SK-N-SH (cell line): Measurements from ENCODE around the gene SF3A2. TPM values are rescaled to one million over a fixed set of nuclear protein-coding genes. Genes with fewer than 3 reads are reported as not detected.

Source experiments
- CTCF ChIA-PET: fragments of 300-600, 350-600 bp; formaldehyde crosslinking; extraction: SDS; loops from one replicate; lab custom pipeline; 2021; lab: Yijun Ruan, JAX
- POLR2A ChIA-PET: fragments of 350-600 bp; sonication (Branson Sonifier 250); formaldehyde crosslinking; extraction: SDS; loops from one replicate; lab custom pipeline; 2020; ENCODE audit warnings: antibody characterized with exemption, inconsistent platforms; lab: Yijun Ruan, JAX
- DNase-seq: peaks from one replicate; pipeline ENCODE4 v3.0.0; 2012
- H2AFZ ChIP-seq: fragments of 200-600 bp; sonication (generic); 2 replicates; pipeline ENCODE4 v1.8.1; 2016; ENCODE audit warnings: antibody characterized with exemption, mild to moderate bottlenecking, low read depth
- H3F3A ChIP-seq: fragments of 200-600 bp; sonication (generic); replicated peaks from 2 replicates; pipeline ENCODE3; 2016; ENCODE audit warnings: antibody characterized with exemption, mild to moderate bottlenecking; ENCODE audit not compliant: insufficient read depth
- H3K27ac ChIP-seq, 2 experiments: fragments of 200-500 bp in 1 of 2; fragments of 200-600 bp in 1 of 2; sonication (Bioruptor generic) in 1 of 2; sonication (generic), shearing (Covaris generic) in 1 of 2; 2 replicates each; pipeline versions ENCODE4 v1.5.1 to v1.6.1; 2014 to 2016; ENCODE audit warnings: low read depth in 2 of 2, inconsistent platforms in 1 of 2, low read length in 1 of 2, mild to moderate bottlenecking in 1 of 2, mixed read lengths in 1 of 2
- H3K27me3 ChIP-seq: fragments of 200-600 bp; sonication (generic), shearing (Covaris generic); 2 replicates; pipeline ENCODE4 v1.6.1; 2016; ENCODE audit warnings: mixed run types; ENCODE audit not compliant: insufficient read depth
- H3K36me3 ChIP-seq, 2 experiments: fragments of 200-500 bp in 1 of 2; fragments of 200-600 bp in 1 of 2; sonication (Bioruptor generic) in 1 of 2; sonication (generic) in 1 of 2; replicated peaks in 1 of 2; 2 replicates each; pipeline versions ENCODE3 to v1.5.1; 2014 to 2016; ENCODE audit warnings: low read length in 1 of 2, mild to moderate bottlenecking in 1 of 2; ENCODE audit not compliant: insufficient read depth in 2 of 2, control insufficient read depth in 1 of 2
- H3K4me1 ChIP-seq, 2 experiments: fragments of 200-500 bp in 1 of 2; fragments of 200-600 bp in 1 of 2; sonication (Bioruptor generic) in 1 of 2; sonication (generic), shearing (Covaris generic) in 1 of 2; 2 replicates each; pipeline versions ENCODE4 v1.5.1 to v1.6.1; 2014 to 2016; ENCODE audit warnings: low read depth in 1 of 2, low read length in 1 of 2, mixed run types in 1 of 2; ENCODE audit not compliant: insufficient read depth in 2 of 2, control insufficient read depth in 1 of 2
- H3K4me2 ChIP-seq: fragments of 200-600 bp; sonication (generic), shearing (Covaris generic); 2 replicates; pipeline ENCODE4 v1.6.1; 2017; ENCODE audit warnings: mixed run types
- H3K4me3 ChIP-seq, 2 experiments: fragments of 200-500 bp in 1 of 2; fragments of 200-600 bp in 1 of 2; sonication (Bioruptor generic) in 1 of 2; sonication (generic), shearing (Covaris generic) in 1 of 2; 2 replicates each; pipeline versions ENCODE4 v1.5.1 to v1.8.1; 2014 to 2016; ENCODE audit warnings: low read depth in 2 of 2, inconsistent platforms in 1 of 2, low read length in 1 of 2, mild to moderate bottlenecking in 1 of 2, mixed read lengths in 1 of 2, moderate library complexity in 1 of 2
- H3K79me2 ChIP-seq: fragments of 200-600 bp; sonication (generic); 2 replicates; pipeline ENCODE4 v1.8.1; 2017; ENCODE audit warnings: mild to moderate bottlenecking; ENCODE audit not compliant: insufficient read depth
- H3K9ac ChIP-seq: fragments of 200-600 bp; sonication (generic); 2 replicates; pipeline ENCODE4 v1.6.1; 2017; ENCODE audit warnings: mixed run types
- H3K9me2 ChIP-seq: fragments of 200-600 bp; sonication (generic); 2 replicates; pipeline ENCODE4 v1.6.1; 2017; ENCODE audit warnings: mixed run types
- H3K9me3 ChIP-seq: fragments of 200-600 bp; sonication (generic); 2 replicates; pipeline ENCODE4 v1.6.1; 2017; ENCODE audit warnings: mixed run types, mild to moderate bottlenecking, moderate library complexity
- H4K20me1 ChIP-seq: fragments of 200-600 bp; sonication (generic); 2 replicates; pipeline ENCODE4 v1.6.1; 2017; ENCODE audit warnings: mild to moderate bottlenecking, mixed run types; ENCODE audit not compliant: insufficient read depth
- CHD2 ChIP-seq: fragments of 150-350 bp; IDR thresholded peaks from 2 replicates; pipeline ENCODE4 v1.6.1; 2018; ENCODE audit warnings: low read length; ENCODE audit not compliant: partially characterized antibody
- EP300 ChIP-seq, 2 experiments: IDR thresholded peaks; 2 replicates each; pipeline versions ENCODE4 v1.4.0 to v1.6.1; 2012; ENCODE audit warnings: borderline replicate concordance in 1 of 2, low read depth in 1 of 2, low read length in 1 of 2
- FOXJ3 ChIP-seq: sonication (generic); formaldehyde crosslinking; IDR thresholded peaks from 2 replicates; pipeline ENCODE4 v1.5.1; 2020; ENCODE audit warnings: mild to moderate bottlenecking, missing genetic modification reagents
- FOXM1 ChIP-seq: IDR thresholded peaks from 2 replicates; pipeline ENCODE4 v1.4.0; 2012; ENCODE audit warnings: low read depth, mild to moderate bottlenecking
- GATA2 ChIP-seq: sonication (generic); formaldehyde crosslinking; IDR thresholded peaks from 2 replicates; pipeline ENCODE4 v1.5.0; 2020; ENCODE audit warnings: mild to moderate bottlenecking, missing genetic modification reagents
- JUND ChIP-seq: IDR thresholded peaks from 2 replicates; pipeline ENCODE4 v1.4.0; 2012
- MXI1 ChIP-seq: IDR thresholded peaks from 2 replicates; pipeline ENCODE4 v1.6.1; 2012; ENCODE audit warnings: mild to moderate bottlenecking, low read depth, low read length, improper control_type of control experiment
- POLR2AphosphoS5 ChIP-seq: IDR thresholded peaks from 2 replicates; pipeline ENCODE4 v1.6.1; 2012; ENCODE audit warnings: low read depth, low read length
- RAD21 ChIP-seq: IDR thresholded peaks from 2 replicates; pipeline ENCODE4 v1.6.1; 2012; ENCODE audit warnings: mild to moderate bottlenecking, low read length
- RCOR1 ChIP-seq: fragments of 150-350 bp; IDR thresholded peaks from 2 replicates; pipeline ENCODE4 v1.6.1; 2017; ENCODE audit warnings: antibody characterized with exemption, low read length
- RXRA ChIP-seq: IDR thresholded peaks from 2 replicates; pipeline ENCODE4 v1.4.0; 2012; ENCODE audit warnings: low read depth, mild to moderate bottlenecking, borderline replicate concordance
- SIN3A ChIP-seq: IDR thresholded peaks from 2 replicates; pipeline ENCODE4 v1.6.1; 2012; ENCODE audit warnings: low read depth, mild to moderate bottlenecking, low read length, moderate library complexity, borderline replicate concordance
- SMC3 ChIP-seq: IDR thresholded peaks from 2 replicates; pipeline ENCODE4 v1.6.1; 2012; ENCODE audit warnings: low read depth, low read length, improper control_type of control experiment
- TEAD4 ChIP-seq: IDR thresholded peaks from 2 replicates; pipeline ENCODE4 v1.4.0; 2012; ENCODE audit warnings: mild to moderate bottlenecking, borderline replicate concordance; ENCODE audit not compliant: insufficient read depth
- YY1 ChIP-seq: IDR thresholded peaks from 2 replicates; pipeline ENCODE4 v1.4.0; 2012; ENCODE audit warnings: low read depth, mild to moderate bottlenecking
- WGBS: methylation state at CpG from one replicate; pipeline ENCODE4 v1.1.6; 2017; ENCODE audit warnings: low lambda C conversion rate; 5-methylcytosine and 5-hydroxymethylcytosine counted together
- polyA plus RNA-seq, 3 experiments: library from polyadenylated mRNA; depleted of rRNA; stranded (reverse); fragments of >200 nt; gene quantifications; 2 replicates each; pipeline ENCODE4 v1.2.3, GENCODE V29; 2012
- TF ChIP-seq, protein P1 (sequence below): IDR thresholded peaks from 2 replicates; pipeline ENCODE4 v1.4.0; 2012; ENCODE audit warnings: low read depth
- TF ChIP-seq, protein P2 (sequence below): IDR thresholded peaks from 2 replicates; pipeline ENCODE4 v1.4.0; 2012; ENCODE audit warnings: low read depth, borderline replicate concordance
- TF ChIP-seq, protein P3 (sequence below): fragments of 150-350 bp; IDR thresholded peaks from 2 replicates; pipeline ENCODE4 v1.6.1; 2017; ENCODE audit warnings: antibody characterized with exemption, low read length, low read depth, borderline replicate concordance
- TF ChIP-seq, protein P4 (sequence below): IDR thresholded peaks from 2 replicates; pipeline ENCODE4 v1.4.0; 2012; ENCODE audit warnings: low read depth, borderline replicate concordance

SF3A2 gene
- polyA plus RNA-seq, 1 of the 3 experiments (the other 2 are of a cell fraction) = 55.8 TPM

DNA sequence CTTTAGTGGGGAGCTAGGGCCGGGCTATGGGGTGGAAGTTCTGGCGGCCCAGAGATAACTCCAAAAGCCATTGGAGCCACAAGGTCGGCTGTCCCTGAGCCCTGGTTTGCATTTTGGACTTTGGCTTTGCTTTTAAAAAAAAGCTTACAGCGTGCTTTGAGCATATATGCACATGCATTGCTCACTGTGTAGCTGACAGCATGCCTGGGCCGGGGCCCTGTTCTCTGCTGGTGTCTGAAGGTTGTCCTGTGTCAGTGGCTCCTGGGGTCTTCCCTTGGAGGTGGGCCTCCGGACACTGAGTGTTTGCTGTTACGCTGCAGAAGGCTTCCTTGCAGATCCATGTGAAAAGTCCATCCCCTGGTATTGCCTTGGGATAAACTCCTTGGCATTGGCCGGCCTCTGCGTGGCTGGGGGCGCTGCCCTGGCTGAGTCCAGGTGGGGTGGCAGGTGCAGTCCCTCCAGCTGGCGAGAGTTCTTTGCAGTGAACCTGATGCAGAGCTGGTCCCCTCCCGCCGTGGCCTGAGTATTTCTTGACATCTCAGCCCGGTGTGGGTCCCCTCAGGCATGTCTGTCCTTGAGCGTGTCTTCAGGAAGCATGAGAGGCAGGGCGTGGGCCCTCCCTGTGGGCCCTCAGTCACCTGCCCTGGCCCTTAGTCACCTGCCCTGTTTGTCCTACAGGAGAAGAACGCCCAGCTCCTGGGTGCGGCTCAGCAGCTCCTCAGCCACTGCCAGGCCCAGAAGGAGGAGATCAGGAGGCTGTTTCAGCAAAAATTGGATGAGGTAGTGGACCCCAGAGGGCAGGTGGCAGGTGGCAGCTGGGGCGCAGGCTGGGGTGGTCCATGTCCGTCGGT lies 23.5 kb upstream of the SF3A2 start:
- TF ChIP-seq GATA2 (CRISPR knock-in tag) (no peak), SIN3A (no peak)

DNA sequence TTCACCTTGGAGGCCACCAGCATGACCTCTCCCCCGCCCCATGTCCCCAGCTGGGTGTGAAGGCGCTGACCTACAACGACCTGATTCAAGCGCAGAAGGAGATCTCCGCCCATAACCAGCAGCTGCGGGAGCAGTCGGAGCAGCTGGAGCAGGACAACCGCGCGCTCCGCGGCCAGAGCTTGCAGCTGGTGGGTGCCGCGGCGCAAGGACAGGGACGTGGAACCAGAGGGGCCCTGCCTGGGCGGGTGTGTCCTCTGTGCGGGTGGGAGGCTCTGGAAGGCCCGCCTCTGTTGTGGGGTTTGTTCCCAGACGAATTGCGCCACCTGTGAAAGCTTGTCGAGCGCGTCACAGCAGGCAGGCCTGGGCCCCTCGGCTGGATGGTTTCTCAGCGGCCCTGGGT lies 22.8 kb upstream of the SF3A2 start:
- H3K4me2 ChIP-seq = no peak overlapping the region
- H3K79me2 ChIP-seq = no peaks in the 10 kb centered on the region
- no peak overlapping the region for H3K9ac ChIP-seq
- DNase-seq = no peak
- H3K36me3 ChIP-seq = peaks cover 4 to 82% of the 10 kb centered on the region in 2 experiments
- no peaks in the 10 kb centered on the region for H3K27me3 ChIP-seq
- H2AFZ ChIP-seq = no peak overlapping the region
- H3K4me1 ChIP-seq = no peaks in the 10 kb centered on the region
- CTCF ChIA-PET = interaction anchor here (0.9 to 1.3 kb wide), 3 partner anchors 17 to 82 kb away, joined by 3 to 4 read pairs (median 4); no protein-coding TSS in a partner anchor
- WGBS = 89% methylated on average over 10 of the region's 26 CpGs
- no peaks in the 10 kb centered on the region for H3K9me2 ChIP-seq
- TF ChIP-seq TEAD4 (no peak), EP300 (IDR thresholded peaks at IDR 0.05; ENCODE audit: borderline replicate concordance in 1 of 2, low read depth in 1 of 2, low read length in 1 of 2) (no peak), FOXM1 (no peak), YY1 (no peak), MXI1 (no peak), CHD2 (no peak), FOXJ3 (no peak), JUND (no peak), POLR2AphosphoS5 (no peak), RXRA (no peak), RAD21 (no peak), SMC3 (no peak), RCOR1 (no peak)
- TF ChIP-seq, protein P1, sequence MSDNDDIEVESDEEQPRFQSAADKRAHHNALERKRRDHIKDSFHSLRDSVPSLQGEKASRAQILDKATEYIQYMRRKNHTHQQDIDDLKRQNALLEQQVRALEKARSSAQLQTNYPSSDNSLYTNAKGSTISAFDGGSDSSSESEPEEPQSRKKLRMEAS = no peak
- TF ChIP-seq, protein P2, sequence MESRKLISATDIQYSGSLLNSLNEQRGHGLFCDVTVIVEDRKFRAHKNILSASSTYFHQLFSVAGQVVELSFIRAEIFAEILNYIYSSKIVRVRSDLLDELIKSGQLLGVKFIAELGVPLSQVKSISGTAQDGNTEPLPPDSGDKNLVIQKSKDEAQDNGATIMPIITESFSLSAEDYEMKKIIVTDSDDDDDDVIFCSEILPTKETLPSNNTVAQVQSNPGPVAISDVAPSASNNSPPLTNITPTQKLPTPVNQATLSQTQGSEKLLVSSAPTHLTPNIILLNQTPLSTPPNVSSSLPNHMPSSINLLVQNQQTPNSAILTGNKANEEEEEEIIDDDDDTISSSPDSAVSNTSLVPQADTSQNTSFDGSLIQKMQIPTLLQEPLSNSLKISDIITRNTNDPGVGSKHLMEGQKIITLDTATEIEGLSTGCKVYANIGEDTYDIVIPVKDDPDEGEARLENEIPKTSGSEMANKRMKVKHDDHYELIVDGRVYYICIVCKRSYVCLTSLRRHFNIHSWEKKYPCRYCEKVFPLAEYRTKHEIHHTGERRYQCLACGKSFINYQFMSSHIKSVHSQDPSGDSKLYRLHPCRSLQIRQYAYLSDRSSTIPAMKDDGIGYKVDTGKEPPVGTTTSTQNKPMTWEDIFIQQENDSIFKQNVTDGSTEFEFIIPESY = no peak
- TF ChIP-seq, protein P3, sequence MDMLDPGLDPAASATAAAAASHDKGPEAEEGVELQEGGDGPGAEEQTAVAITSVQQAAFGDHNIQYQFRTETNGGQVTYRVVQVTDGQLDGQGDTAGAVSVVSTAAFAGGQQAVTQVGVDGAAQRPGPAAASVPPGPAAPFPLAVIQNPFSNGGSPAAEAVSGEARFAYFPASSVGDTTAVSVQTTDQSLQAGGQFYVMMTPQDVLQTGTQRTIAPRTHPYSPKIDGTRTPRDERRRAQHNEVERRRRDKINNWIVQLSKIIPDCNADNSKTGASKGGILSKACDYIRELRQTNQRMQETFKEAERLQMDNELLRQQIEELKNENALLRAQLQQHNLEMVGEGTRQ = no peak
- TF ChIP-seq, protein P4, sequence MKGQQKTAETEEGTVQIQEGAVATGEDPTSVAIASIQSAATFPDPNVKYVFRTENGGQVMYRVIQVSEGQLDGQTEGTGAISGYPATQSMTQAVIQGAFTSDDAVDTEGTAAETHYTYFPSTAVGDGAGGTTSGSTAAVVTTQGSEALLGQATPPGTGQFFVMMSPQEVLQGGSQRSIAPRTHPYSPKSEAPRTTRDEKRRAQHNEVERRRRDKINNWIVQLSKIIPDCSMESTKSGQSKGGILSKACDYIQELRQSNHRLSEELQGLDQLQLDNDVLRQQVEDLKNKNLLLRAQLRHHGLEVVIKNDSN = no peak
- POLR2A ChIA-PET = no interaction called here
- no peaks in the 10 kb centered on the region for H3K9me3 ChIP-seq
- H4K20me1 ChIP-seq = no peaks in the 10 kb centered on the region
- H3K4me3 ChIP-seq = no peak overlapping the region
- no peak overlapping the region for H3K27ac ChIP-seq
- H3F3A ChIP-seq = no peaks in the 10 kb centered on the region

More for the DNA sequence above, 23.5 kb upstream of the SF3A2 start:
- no peak for DNase-seq
- peaks cover 4 to 81% of the 10 kb centered on the region in 2 experiments for H3K36me3 ChIP-seq
- no peaks in the 10 kb centered on the region for H4K20me1 ChIP-seq
- no peaks in the 10 kb centered on the region for H3K27me3 ChIP-seq
- H3K4me3 ChIP-seq = no peak overlapping the region
- H3K9me3 ChIP-seq = no peaks in the 10 kb centered on the region
- H3K79me2 ChIP-seq = no peaks in the 10 kb centered on the region
- H3F3A ChIP-seq = no peaks in the 10 kb centered on the region
- no peak overlapping the region for H3K9ac ChIP-seq
- ChIA-PET CTCF (interaction anchor here (1.3 to 1.4 kb wide), 3 partner anchors 57 to 103 kb away, joined by 3 to 4 read pairs (median 4); no protein-coding TSS in a partner anchor), POLR2A (no interaction called here)
- WGBS = 94% methylated on average over 12 of the region's 21 CpGs
- no peak overlapping the region for H2AFZ ChIP-seq
- H3K4me2 ChIP-seq = no peak overlapping the region
- no peak overlapping the region for H3K27ac ChIP-seq
- H3K4me1 ChIP-seq = no peaks in the 10 kb centered on the region
- no peaks in the 10 kb centered on the region for H3K9me2 ChIP-seq
